Activated B cell treated with CpG ODN at 0.5 μM for 24 hours (primary cell): Measurements from ENCODE around the gene TAGLN2. TPM values are rescaled to one million over a fixed set of nuclear protein-coding genes. Genes with fewer than 3 reads are reported as not detected.

ENCODE experiments used
- ATAC-seq: fragments of 200-7000 bp; cut with Tn5 transposase; one replicate; pipeline ENCODE4 v1.10.0; 2021; ENCODE audit warnings: low read depth, mild to moderate bottlenecking, moderate library complexity
- CTCF ChIA-PET: fragments of 350-600 bp; sonication (Branson Sonifier 250); formaldehyde crosslinking; loops from one replicate; lab custom pipeline; 2021; ENCODE audit warnings: antibody characterized with exemption; lab: Charles Lee
- POLR2A ChIA-PET: fragments of 350-600 bp; sonication (Branson Sonifier 250); formaldehyde crosslinking; loops from one replicate; lab custom pipeline; 2021; ENCODE audit warnings: antibody characterized with exemption; lab: Charles Lee
- DNase-seq: peaks from one replicate; pipeline ENCODE4 v3.0.0; 2022
- H3K27ac Mint-ChIP-seq: one replicate; pipeline ENCODE4 v1.8.0; 2020; ENCODE audit warnings: mixed read lengths
- H3K27me3 Mint-ChIP-seq: one replicate; pipeline ENCODE4 v1.8.0; 2021; ENCODE audit warnings: mixed read lengths
- H3K36me3 Mint-ChIP-seq: one replicate; pipeline ENCODE4 v1.8.0; 2021; ENCODE audit warnings: low read depth, mixed read lengths
- H3K4me1 Mint-ChIP-seq: one replicate; pipeline ENCODE4 v1.8.0; 2021; ENCODE audit warnings: mixed read lengths
- H3K4me3 Mint-ChIP-seq: one replicate; pipeline ENCODE4 v1.8.0; 2020; ENCODE audit warnings: mild to moderate bottlenecking, mixed read lengths
- H3K9me3 Mint-ChIP-seq: one replicate; pipeline ENCODE4 v1.8.0; 2020; ENCODE audit warnings: mixed read lengths
- intact Hi-C: fragments of 100-400 bp; cut with micrococcal nuclease; formaldehyde crosslinking; loops from one replicate; pipeline ENCODE4 v1.15.1; 2024
- total RNA-seq: library from RNA; stranded (reverse); gene quantifications from 2 replicates; pipeline ENCODE4 v1.2.3, GENCODE V29; 2022
- TF ChIP-seq, protein P1 (sequence below): fragments of 200-600 bp; IDR thresholded peaks from one replicate; pipeline ENCODE4 v1.8.0; 2022; ENCODE audit warnings: antibody characterized with exemption, mild to moderate bottlenecking

TAGLN2 gene
- total RNA-seq, 1 donor from 2014 or later = 327 TPM

DNA sequence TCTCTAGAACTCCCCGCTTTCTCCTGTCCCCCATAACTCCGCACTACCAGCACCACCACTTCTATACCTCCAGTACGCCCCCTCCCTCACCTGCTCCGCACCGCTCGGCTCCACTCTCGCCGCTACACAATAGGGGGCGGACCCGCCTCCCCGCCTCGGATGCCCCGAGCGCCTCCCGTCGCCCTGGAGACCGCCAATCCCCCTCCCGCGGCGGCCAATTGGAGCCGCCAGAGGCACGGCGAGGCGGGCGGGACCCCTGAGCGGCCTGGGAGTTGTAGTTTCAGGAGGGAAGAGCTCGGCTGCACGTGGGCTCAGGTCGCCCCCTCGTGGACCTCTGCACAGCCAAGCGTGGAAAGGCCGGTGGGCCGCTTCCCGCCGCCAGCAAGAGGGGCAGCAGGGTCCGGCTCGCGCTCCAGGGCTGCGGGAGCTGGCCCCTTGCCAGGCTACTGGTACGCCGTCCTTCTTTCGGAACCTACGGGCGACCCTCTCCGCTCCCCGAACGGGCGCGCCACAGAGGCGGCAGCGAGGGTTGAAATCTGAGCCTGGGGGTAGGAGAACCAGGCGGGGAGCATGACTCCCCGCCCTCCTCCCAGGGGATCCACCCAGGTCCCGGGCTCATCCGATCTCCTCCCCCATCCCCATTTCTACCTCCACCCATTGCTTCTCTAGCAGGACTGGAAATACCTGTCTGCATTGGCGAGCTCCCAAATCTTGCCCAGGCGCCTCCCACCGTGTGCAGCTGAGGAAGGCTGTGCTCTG lies 20.4 kb upstream of the TAGLN2 start, which contains the start of gene IGSF9:
Gene IGSF9, minus strand, starts transcription at position 131 of the 759 bp plus-strand sequence. CDS start 2,159 bp downstream, outside the sequence.
- H3K36me3 Mint-ChIP-seq = no peaks in the 10 kb centered on the region
- ATAC-seq (peak; percentile 95), DNase-seq (peak; percentile 58)
- intact Hi-C loops = no loop called here
- CTCF ChIA-PET = interaction anchor here (0.8 to 1.7 kb wide), 3 partner anchors 55 to 147 kb away, joined by 4 to 7 read pairs (median 4); no protein-coding TSS in a partner anchor
- POLR2A ChIA-PET = interaction anchor here (0.9 to 3.0 kb wide), 2 partner anchors 14 to 21 kb away, joined by 3 to 12 read pairs; partner anchors contain the start of gene TAGLN2
- no peaks in the 10 kb centered on the region for H3K9me3 Mint-ChIP-seq
- TF ChIP-seq, protein P1, sequence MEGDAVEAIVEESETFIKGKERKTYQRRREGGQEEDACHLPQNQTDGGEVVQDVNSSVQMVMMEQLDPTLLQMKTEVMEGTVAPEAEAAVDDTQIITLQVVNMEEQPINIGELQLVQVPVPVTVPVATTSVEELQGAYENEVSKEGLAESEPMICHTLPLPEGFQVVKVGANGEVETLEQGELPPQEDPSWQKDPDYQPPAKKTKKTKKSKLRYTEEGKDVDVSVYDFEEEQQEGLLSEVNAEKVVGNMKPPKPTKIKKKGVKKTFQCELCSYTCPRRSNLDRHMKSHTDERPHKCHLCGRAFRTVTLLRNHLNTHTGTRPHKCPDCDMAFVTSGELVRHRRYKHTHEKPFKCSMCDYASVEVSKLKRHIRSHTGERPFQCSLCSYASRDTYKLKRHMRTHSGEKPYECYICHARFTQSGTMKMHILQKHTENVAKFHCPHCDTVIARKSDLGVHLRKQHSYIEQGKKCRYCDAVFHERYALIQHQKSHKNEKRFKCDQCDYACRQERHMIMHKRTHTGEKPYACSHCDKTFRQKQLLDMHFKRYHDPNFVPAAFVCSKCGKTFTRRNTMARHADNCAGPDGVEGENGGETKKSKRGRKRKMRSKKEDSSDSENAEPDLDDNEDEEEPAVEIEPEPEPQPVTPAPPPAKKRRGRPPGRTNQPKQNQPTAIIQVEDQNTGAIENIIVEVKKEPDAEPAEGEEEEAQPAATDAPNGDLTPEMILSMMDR = no peak
- peak within 1 kb of the TSS; percentile 65 for H3K4me3 Mint-ChIP-seq
- H3K4me1 Mint-ChIP-seq = peaks cover 11% of the 10 kb centered on the region
- H3K27ac Mint-ChIP-seq = no peak within 1 kb of the TSS
- H3K27me3 Mint-ChIP-seq = peaks cover 42% of the 10 kb centered on the region

DNA sequence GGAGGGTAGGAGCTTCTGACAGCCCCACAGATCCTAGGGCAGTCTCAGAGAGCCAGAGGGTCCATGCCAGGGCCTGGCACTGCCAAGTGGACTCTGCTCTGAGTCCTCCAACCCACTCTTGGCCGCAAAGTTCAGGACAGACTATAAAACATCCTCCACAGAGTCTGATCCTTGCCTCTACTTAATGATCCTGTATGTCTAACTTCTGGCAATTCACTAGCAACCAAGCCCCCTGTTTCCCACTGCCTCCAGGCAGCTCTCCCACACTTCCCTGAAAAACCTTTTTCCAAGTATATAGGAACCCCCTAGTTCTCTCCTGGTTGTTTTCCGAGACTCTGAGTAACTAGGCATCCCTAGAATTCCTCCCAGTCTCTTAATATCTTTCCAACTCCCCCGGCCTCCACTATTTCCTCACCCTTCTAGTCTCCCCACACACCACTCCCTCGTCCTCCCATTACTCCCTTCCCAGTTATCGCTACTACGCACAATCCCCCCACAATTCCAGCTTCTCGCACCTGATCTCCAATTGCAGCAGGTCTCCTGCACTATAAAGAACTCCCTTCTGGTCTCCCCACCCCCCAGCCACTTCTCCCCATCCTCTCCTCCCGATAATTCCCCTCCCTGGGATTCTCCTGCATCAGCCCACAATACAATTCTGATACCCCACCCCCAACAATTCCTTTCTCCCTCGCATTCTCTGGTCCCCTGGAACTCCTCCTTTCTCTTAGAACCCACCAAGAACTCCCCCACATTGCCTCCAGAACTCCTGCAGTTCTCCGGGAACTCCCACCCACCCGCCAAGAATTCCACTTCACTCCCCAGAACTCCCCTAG lies 19.5 kb upstream of the TAGLN2 start:
- H3K4me1 Mint-ChIP-seq = peaks cover 14% of the 10 kb centered on the region
- H3K27ac Mint-ChIP-seq = no peak overlapping the region
- DNase-seq (no peak), ATAC-seq (no peak)
- POLR2A ChIA-PET = interaction anchor here (3.0 kb wide), 1 partner anchor 20 kb away, joined by 12 read pairs; the partner anchor contains the start of gene TAGLN2
- no peaks in the 10 kb centered on the region for H3K36me3 Mint-ChIP-seq
- TF ChIP-seq, protein P1 = no peak
- H3K4me3 Mint-ChIP-seq = peak overlapping the region; percentile 65
- peaks cover 36% of the 10 kb centered on the region for H3K27me3 Mint-ChIP-seq
- CTCF ChIA-PET = interaction anchor here (1.0 to 1.7 kb wide), 2 partner anchors 55 to 146 kb away, joined by 4 to 7 read pairs; no protein-coding TSS in a partner anchor
- intact Hi-C loops = no loop called here
- no peaks in the 10 kb centered on the region for H3K9me3 Mint-ChIP-seq

DNA sequence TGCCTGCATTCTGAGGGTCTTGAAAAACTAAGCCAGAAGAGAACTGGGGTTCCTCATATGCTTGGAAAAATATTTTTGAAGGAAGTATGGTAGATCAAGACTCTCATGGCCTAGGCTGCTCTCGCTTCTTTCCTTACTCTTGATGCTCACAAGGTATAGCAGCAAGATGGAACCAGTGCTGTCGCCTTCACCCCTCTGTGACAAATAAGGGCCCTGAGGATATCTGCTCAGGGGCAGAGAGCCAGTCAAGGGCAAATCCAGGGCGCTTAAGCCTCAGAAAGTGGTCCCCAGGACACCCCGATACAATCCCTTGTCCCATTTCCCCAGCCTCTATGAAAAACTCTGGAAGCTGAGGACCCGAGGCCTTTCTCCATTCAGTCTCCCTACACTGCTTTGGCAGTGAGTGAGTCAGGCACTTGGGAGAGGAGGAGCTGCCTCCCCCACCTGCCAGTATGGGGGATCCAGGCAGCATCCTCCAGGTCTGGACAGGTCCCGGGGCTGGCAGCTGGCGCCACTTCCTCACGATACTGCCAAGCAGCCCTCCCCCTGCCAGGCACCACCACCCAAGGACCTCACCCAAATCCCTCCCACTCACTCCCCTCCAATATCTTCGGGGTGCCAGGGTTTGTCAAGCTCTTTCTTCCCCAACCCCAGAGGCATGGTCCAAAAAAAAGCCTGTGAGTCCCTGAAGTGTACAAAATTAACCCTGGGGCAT lies 18.8 kb upstream of the TAGLN2 start:
- intact Hi-C loops = no loop called here
- no peaks in the 10 kb centered on the region for H3K36me3 Mint-ChIP-seq
- CTCF ChIA-PET = no interaction called here
- TF ChIP-seq, protein P1 = no peak
- peaks cover 18% of the 10 kb centered on the region for H3K4me1 Mint-ChIP-seq
- POLR2A ChIA-PET = interaction anchor here (3.0 kb wide), 1 partner anchor 19 kb away, joined by 12 read pairs; the partner anchor contains the start of gene TAGLN2
- ATAC-seq (no peak), DNase-seq (no peak)
- H3K27me3 Mint-ChIP-seq = peaks cover 34% of the 10 kb centered on the region
- no peaks in the 10 kb centered on the region for H3K9me3 Mint-ChIP-seq
- H3K4me3 Mint-ChIP-seq = no peak overlapping the region
- H3K27ac Mint-ChIP-seq = no peak overlapping the region

DNA sequence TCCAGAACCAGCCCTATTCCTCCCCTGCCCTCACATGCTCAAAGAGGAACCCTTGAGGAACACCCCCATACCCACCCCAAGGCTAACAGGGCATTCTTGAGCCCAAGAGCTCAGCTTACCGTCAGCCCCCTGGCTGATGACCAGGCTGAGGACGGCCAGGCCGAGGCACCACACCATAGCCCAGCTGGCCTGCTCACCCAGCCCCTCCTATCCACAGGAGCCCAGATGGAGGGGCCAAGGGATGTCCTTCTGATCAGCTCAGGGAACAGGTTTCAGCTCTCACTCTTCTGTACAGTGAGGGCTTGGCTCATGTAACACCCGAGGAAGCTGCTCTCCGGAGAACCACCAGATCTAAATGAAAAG lies 18.0 kb upstream of the TAGLN2 start:
- Mint-ChIP-seq H3K4me1 (peaks cover 26% of the 10 kb centered on the region), H3K4me3 (no peak overlapping the region), H3K9me3 (no peaks in the 10 kb centered on the region), H3K36me3 (no peaks in the 10 kb centered on the region), H3K27me3 (peaks cover 34% of the 10 kb centered on the region), H3K27ac (no peak overlapping the region)
- no peak for ATAC-seq
- TF ChIP-seq, protein P1 = no peak
- POLR2A ChIA-PET = no interaction called here
- CTCF ChIA-PET = no interaction called here
- no peak for DNase-seq
- intact Hi-C loops = no loop called here
